Stimulated activated naive CD4-positive, alpha-beta T cell (primary cell): ENCODE measurements around the gene RPL13A.

Experiments used
- DNase-seq, 6 experiments: peaks; one replicate each; lab custom pipeline; 2025; lab: John Stamatoyannopoulos, UW

Gene RPL13A

DNA sequence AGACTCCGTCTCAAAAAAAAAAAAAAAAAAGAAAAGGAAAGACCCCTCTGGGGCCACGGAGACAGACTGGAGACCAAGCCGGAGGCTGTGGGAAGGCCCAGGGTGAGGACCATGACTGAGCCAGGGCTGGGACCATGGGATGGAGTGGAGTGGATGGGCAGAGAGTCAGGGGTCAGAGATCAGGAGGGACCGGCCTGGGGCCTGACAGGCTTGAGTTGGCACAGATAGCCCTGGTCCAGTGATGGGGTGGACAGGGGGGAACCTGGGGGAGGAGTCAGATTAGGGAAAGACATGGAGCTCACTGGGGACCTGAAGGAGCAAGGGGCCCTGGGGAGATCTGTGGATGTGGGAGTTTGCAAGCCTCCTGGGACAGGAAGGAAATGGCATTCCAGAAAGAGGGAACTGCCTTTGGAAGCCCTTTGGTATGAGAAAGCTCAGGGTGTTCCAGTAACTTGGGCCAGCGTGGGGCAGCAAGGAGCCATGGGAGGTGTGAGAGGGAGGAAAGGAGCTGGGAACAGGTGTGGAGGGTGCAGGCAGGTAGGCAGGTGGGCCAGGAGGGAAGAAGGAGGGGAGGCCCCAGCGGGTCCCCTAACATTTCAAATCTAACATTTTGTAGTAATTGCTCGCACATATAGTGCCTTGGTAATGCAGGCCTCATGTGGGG, 6.3 kb upstream of the RPL13A start:
- DNase-seq, result no peak

- no peak for DNase-seq
Measured at GRCh38 chr19:49486232-49486631, 1.2 kb upstream of the RPL13A start.

GRCh38 chr19:49486710-49487276, 615 bp upstream of the RPL13A start:
- DNase-seq, result no peak

DNA sequence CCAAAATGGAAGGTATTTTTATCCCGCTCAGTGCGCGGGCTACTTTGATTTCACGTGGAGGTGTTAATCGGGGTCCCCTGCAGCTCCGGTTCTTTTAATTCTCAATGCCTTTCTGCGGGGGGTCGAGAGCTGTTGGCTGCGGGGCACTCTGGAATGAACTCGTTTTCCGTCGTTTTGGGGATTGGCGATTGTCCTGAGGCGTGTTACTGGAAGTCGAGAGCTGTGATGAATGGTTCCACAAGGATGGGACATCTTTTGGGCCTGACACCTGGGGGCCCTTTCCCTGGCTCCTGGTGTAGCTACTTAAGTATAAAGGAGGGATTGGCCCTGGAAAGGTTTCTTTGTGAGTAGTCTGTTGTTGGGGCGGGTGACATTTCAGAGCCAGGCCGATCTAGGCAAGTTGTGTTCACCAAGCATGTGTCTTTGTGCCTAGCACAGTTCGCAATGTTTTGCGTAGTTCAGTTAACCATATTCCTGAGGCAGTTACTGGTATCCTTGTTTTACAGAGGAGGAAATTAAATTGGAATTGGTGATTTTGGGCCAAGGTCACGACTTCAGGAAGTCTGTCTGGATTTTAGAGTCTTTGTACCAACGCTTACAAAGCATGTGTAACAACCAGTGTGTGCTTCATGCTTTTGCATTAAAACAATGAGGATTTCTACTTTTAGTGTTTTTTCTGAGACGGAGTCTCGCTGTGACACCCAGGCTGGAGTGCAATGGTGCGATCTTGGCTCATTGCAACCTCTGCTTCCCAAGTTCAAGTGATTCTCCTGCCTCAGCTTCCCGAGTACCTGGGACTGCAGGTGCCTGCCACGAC, 846 bp downstream of the RPL13A start:
- DNase-seq, result peak in 2 of 6 experiments; percentile 39 to 54

DNA sequence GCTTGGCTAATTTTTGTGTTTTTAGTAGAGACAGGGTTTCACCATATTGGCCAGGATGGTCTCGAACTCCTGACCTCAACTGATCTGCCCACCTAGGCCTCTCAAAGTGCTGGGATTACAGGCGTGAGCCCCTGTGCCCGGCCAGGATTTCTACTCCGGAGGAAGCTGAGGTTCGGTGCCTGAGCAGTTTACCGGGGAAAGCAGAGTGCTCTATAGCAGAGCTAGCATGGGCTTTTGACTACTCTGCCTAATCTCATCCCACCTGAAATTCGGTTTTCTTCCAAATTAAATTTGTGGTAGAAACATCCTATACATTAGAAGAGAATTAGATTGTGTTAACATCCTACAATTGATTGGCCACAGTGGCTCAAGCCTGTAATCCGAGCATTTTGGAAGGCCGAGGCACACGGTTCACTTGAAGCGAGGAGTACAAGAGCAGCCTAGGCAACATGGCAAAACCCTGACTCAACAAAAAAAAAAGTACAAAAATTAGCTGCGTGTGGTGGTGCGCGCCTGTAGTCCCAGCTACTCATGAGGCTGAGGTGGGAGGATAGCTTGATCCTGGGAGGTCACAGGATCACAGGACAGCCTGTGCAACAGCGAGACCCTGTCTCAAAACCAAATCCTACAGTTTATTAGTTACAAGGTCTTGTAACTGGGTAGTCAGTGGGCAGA, 1.6 kb downstream of the RPL13A start:
- no peak for DNase-seq

DNA sequence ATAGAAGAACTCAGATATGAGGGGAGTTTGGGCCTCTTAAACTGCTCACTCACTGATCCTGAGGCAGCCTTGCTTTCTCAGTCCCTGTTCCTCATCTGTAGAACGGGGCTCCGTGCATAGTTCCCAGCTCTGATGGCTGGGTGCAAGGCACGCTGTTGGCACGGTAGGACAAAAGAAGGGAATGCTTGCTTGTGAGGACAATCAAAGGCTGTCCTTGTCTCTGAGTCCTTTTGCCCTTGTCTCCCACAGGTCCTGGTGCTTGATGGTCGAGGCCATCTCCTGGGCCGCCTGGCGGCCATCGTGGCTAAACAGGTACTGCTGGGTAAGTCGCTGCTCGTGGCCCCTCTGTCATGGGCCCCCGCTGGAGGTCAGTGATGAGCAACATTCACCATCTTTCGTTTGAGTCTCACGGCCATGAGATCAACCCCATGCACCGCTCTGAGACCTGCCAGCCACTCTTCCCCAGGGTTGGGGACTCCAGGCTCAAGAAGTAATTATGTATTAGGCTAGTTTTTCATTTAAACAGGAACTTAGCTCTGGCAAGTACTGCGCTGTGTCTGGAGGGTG, 2.3 kb downstream of the RPL13A start:
- DNase-seq, result no peak

DNA sequence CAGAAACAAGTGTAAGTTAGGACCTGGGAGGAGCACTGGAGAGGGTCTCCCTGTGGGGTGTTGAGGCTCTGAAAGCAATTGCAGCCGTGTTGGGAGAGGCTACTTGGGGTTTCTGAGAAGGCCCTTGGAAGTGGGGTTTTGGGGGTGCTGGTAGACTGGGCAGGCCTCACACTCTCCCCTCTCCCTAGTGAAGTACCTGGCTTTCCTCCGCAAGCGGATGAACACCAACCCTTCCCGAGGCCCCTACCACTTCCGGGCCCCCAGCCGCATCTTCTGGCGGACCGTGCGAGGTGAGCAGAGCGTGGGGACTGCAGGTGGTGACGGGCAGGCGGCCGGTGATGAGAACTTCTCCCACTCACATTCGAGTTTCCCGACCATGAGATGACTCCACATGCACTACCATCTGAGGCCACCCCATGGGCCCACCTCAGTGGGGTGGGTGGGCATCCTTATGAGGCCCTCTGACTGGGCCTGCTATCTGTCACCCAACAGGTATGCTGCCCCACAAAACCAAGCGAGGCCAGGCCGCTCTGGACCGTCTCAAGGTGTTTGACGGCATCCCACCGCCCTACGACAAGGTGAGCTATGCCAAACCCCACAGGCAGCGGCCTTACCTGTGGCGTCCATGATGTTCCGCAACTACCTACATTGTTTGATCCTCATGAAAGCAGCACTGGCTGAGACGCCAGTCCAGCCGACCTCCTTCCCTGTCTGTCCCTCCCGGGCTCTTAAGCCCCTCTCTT, 3.0 kb downstream of the RPL13A start:
- no peak for DNase-seq

DNA sequence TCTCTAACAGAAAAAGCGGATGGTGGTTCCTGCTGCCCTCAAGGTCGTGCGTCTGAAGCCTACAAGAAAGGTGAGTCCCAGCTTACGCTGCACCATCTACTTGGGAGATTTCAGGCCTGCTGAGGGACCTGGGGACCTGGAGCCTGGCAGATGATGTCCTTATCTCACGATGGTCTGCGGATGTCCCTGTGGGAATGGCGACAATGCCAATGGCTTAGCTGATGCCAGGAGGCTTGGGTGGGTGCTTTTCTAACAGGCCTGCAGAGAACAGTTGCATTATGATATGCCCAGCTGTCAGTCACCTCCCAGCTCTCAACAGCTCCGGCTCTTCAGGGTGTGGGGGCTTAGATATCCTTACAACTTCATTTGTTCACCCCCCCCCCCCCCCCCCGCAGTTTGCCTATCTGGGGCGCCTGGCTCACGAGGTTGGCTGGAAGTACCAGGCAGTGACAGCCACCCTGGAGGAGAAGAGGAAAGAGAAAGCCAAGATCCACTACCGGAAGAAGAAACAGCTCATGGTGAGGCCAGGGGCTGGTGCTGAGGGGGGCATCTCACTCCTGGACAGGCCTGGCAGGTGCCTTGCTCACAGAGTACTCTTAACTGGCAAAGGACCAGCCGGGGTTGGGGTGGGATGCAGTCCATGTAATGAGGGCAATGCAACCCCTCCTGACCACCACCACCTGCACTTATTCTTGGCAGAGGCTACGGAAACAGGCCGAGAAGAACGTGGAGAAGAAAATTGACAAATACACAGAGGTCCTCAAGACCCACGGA, 3.8 kb downstream of the RPL13A start:
- DNase-seq, result no peak

DNA sequence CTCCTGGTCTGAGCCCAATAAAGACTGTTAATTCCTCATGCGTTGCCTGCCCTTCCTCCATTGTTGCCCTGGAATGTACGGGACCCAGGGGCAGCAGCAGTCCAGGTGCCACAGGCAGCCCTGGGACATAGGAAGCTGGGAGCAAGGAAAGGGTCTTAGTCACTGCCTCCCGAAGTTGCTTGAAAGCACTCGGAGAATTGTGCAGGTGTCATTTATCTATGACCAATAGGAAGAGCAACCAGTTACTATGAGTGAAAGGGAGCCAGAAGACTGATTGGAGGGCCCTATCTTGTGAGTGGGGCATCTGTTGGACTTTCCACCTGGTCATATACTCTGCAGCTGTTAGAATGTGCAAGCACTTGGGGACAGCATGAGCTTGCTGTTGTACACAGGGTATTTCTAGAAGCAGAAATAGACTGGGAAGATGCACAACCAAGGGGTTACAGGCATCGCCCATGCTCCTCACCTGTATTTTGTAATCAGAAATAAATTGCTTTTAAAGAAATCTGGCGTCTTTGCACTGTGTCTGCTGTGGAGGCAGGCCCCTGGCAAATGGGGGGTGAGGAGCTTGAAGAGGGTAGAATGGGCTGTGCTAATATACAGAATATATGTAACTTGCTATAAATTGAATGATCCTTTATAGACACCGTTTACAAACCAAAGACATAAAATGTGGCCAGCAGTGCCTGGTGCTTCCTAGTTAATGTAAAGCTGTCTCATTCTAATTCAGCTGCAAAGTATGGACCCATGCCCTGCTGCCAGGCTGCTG, 4.6 kb downstream of the RPL13A start:
- DNase-seq, result no peak

DNA sequence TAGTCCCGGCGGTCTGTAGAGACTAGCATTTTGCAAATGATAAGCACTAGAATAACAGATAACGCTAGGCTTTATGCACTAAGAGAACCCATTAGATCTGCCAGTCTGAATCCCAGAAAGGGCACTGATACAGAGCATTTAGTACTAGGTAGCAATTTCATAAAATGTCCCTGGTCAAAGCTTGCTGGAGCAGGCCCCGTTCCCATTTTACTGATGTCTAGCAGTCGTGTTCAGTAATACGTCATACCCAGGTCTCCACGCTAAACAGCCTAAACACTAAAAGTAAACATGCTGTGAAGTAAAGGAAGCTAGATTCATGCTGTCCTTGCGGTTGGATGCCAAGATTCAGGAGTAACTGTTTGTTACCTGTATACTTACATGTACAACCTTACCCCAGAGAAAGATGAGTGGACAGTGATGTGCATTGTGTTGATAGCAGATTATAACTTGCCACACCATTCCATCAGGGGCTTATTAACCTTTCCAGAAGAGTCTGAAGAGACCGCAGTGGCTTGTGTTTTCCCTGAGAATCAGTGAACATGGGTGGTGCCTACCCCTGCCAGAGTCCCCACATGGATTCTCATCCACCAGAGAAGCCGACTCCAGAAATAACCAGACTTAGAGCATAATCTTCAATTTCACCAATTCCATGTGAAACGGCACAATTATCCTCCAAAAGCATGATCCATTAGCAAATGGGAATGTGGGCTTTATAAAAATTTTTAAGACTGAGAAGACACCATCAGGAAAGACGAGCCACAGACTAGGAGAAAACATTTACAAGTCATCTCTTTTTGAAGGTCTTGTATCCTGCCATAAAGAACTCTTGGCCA, 5.4 kb downstream of the RPL13A start:
- DNase-seq, result peak in 1 of 6 experiments; percentile 44

DNA sequence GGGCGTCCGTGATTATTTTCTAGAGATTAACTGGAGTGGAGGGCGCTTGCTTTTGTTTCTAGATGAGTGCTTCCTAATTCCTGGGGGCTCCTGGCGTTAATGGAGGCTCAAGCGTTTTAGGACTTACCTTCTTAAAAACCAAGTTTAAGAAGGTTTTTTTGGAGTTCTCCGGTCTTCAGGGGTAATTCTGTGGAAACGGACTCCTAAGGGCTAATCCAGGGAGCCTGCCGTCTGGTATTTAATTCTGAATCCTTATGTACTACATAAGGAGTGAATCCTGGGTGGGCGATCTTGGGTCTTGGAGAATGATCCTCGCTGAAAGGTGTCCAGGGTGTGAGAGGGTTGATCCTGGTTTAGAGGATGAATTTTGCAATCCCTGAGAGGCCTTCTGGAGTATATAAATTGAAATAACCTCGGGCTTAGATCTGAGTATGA, 9.2 kb downstream of the RPL13A start:
- peak in 1 of 6 experiments; percentile 72 for DNase-seq

DNA sequence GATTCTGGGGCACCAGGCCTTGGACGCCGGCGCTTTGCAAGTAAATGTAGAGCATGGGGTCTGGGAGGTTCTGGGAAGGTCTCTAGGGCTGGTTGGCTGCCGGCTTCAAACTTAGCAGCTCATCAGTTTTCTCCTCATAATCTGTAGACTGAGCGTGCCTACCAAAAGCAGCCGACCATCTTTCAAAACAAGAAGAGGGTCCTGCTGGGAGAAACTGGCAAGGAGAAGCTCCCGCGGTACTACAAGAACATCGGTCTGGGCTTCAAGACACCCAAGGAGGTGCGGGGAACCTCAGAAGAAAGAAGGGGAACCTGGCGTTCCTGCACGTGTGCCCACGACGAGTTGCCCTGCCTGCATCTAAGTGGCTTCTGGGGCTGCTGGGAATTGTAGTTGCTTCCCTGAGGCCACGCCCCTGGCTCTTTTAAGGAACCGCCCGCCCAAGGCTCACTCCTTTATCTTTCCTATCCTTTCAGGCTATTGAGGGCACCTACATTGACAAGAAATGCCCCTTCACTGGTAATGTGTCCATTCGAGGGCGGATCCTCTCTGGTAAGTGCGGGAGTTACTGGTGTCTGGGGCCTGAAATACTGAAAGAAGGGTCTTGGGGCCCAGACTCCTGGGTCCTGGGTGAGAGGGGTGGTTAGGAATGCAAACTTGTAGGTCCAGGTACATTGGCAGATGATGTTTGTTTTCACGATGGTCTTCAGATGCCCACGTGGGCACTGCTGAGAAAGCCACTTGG, 9.8 kb downstream of the RPL13A start:
- peak; percentile 71 to 78 (median 74) for DNase-seq

- DNase-seq, result peak in 2 of 6 experiments; percentile 28 to 45
Measured at GRCh38 chr19:49497789-49498103, 10.3 kb downstream of the RPL13A start.

DNA sequence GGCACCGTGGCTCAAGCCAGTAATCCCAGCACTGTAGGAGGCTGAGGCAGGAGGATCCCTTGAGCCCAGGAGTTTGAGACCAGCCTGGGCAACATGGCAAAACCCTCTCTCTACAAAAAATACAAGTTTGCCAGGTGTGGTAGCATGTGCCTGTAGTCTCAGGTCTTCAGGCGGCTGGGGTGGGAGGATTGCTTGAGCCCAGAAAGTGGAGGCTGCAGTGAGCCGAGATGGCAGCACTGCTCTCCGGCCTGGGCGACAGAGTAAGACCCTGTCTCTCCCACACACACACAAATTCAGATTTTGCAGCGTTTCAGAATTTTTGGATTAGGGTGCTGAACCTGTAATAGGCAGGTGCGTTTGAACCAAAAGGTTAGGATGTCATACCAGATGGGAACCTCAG, 11.1 kb downstream of the RPL13A start:
- DNase-seq, result no peak

GRCh38 chr19:49499030-49499670, 11.7 kb downstream of the RPL13A start:
- DNase-seq, result peak in 3 of 6 experiments; percentile 23 to 41 (median 33)

GRCh38 chr19:49502866-49503581, 15.6 kb downstream of the RPL13A start:
- peak; percentile 29 to 78 (median 56) for DNase-seq

DNA sequence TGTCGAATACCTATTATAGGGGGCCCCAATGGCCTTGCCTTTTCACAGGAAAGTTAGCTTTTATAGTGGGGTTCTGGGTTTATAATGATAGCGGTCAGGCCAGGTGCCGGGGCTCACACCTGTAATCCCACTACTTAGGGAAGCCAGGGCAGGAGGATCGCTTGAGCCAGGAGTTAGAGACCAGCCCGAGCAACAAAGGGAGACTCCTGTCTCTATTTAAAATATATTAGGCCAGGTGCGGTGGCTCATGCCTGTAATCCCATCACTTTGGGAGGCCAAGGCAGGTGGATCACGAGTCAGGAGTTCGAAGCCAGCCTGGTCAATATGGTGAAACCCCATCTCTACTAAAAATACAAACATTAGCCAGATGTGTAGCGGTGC, 16.2 kb downstream of the RPL13A start:
- no peak for DNase-seq
